ENCODE data around the gene ARHGAP24. TPM values are rescaled to one million over a fixed set of nuclear protein-coding genes. Genes with fewer than 3 reads are reported as not detected.

The ARHGAP24 gene
- polyA plus RNA-seq, 1 of the 3 experiments (the other 2 are of a cell fraction) = 1.4 TPM

DNA sequence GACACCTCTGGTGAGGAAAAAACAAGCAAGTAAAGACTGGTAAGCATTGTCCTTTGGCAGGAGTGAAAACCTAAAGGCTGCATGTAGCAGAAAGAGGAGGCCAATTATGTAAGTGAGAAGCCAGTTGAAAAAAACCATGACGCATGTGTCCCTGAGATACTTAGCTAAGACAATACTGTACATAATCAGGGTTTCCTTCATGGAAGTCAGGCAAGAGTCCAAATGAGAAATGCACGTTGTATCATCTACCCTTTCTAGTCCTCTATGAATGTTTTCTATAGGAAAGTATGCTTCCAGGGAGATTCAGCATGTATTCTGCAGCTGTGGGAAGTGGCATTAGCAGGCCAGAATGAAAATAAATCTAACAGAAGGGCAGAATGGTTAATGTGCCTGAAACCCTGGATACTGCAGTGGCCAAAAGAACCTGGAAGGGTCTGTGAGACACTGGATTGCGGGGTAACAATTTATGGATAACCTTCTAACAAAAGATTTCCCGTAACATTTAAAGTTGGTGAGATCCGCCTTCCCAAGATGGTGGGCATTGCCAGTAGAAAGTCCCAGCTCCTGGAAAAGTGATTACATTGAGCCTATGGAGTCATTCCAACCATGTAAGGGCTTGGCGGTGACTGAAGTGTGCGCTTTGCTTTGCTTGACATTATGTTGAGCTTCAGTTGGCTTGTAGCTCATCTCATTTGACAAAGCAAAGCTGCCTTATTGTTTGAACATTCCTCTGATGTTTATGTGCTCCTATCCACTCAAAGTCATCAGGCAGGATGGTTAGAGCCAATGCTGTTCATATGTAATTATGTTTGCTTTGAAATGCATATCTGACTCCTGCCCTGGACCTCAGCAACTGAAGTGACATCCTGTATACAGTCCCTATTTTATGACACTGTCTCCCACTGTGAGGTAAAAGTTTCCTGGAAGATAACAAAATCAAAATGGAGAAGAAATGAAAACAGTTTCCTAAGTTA lies 200.4 kb downstream of the ARHGAP24 start:
- H3K36me3 ChIP-seq (replicated peaks in 1 of 2; ENCODE audit: control insufficient read depth in 1 of 2, insufficient read depth in 2 of 2, low read length in 1 of 2) = no peaks in the 10 kb centered on the region
- ChIA-PET POLR2A (no interaction called here), CTCF (interaction anchor here (0.7 to 1.0 kb wide), 2 partner anchors 305 to 510 kb away, joined by 3 to 4 read pairs; no protein-coding TSS in a partner anchor)
- no peak for DNase-seq
- H3K4me3 ChIP-seq (ENCODE audit: low read depth in 2 of 2, low read length in 1 of 2) = no peak overlapping the region
- no peak overlapping the region for H3K9ac ChIP-seq
- no peaks in the 10 kb centered on the region for H3F3A ChIP-seq (replicated peaks; ENCODE audit: insufficient read depth)
- WGBS (ENCODE audit: low lambda C conversion rate) = 69% methylated on average over 7 of the region's 7 CpGs
- H3K27ac ChIP-seq (ENCODE audit: low read depth in 2 of 2, low read length in 1 of 2) = no peak overlapping the region
- H3K79me2 ChIP-seq (ENCODE audit: insufficient read depth) = no peaks in the 10 kb centered on the region
- no peaks in the 10 kb centered on the region for H3K9me3 ChIP-seq
- H3K4me2 ChIP-seq = no peak overlapping the region
- peaks cover 0 to 14% of the 10 kb centered on the region in 2 experiments; a peak in 2 of 4 replicates for H3K4me1 ChIP-seq (ENCODE audit: control insufficient read depth in 1 of 2, insufficient read depth in 2 of 2, low read depth in 1 of 2, low read length in 1 of 2)
- no peaks in the 10 kb centered on the region for H3K27me3 ChIP-seq (ENCODE audit: insufficient read depth)
- TF ChIP-seq SIN3A (IDR thresholded peaks at IDR 0.05; ENCODE audit: borderline replicate concordance, low read depth, low read length) = no peak
- no peak for TF ChIP-seq GABPA (IDR thresholded peaks at IDR 0.05; ENCODE audit: low read depth)
- TF ChIP-seq ELF1 (IDR thresholded peaks at IDR 0.05) = no peak
- TF ChIP-seq, protein P1, sequence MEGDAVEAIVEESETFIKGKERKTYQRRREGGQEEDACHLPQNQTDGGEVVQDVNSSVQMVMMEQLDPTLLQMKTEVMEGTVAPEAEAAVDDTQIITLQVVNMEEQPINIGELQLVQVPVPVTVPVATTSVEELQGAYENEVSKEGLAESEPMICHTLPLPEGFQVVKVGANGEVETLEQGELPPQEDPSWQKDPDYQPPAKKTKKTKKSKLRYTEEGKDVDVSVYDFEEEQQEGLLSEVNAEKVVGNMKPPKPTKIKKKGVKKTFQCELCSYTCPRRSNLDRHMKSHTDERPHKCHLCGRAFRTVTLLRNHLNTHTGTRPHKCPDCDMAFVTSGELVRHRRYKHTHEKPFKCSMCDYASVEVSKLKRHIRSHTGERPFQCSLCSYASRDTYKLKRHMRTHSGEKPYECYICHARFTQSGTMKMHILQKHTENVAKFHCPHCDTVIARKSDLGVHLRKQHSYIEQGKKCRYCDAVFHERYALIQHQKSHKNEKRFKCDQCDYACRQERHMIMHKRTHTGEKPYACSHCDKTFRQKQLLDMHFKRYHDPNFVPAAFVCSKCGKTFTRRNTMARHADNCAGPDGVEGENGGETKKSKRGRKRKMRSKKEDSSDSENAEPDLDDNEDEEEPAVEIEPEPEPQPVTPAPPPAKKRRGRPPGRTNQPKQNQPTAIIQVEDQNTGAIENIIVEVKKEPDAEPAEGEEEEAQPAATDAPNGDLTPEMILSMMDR (IDR thresholded peaks at IDR 0.05) = no peak
- TF ChIP-seq, protein P2, sequence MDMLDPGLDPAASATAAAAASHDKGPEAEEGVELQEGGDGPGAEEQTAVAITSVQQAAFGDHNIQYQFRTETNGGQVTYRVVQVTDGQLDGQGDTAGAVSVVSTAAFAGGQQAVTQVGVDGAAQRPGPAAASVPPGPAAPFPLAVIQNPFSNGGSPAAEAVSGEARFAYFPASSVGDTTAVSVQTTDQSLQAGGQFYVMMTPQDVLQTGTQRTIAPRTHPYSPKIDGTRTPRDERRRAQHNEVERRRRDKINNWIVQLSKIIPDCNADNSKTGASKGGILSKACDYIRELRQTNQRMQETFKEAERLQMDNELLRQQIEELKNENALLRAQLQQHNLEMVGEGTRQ (IDR thresholded peaks at IDR 0.05; ENCODE audit: borderline replicate concordance, low read depth, low read length) = no peak
- TF ChIP-seq, protein P3, sequence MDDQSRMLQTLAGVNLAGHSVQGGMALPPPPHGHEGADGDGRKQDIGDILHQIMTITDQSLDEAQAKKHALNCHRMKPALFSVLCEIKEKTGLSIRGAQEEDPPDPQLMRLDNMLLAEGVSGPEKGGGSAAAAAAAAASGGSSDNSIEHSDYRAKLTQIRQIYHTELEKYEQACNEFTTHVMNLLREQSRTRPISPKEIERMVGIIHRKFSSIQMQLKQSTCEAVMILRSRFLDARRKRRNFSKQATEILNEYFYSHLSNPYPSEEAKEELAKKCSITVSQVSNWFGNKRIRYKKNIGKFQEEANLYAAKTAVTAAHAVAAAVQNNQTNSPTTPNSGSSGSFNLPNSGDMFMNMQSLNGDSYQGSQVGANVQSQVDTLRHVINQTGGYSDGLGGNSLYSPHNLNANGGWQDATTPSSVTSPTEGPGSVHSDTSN (IDR thresholded peaks at IDR 0.05) = no peak
- no peak for TF ChIP-seq NFIC (IDR thresholded peaks at IDR 0.05; ENCODE audit: borderline replicate concordance)
- no peak for TF ChIP-seq MXI1 (IDR thresholded peaks at IDR 0.05; ENCODE audit: low read depth, low read length)
- no peaks in the 10 kb centered on the region for H4K20me1 ChIP-seq (ENCODE audit: insufficient read depth)
- H2AFZ ChIP-seq (ENCODE audit: low read depth) = no peak overlapping the region
- H3K9me2 ChIP-seq = no peaks in the 10 kb centered on the region

DNA sequence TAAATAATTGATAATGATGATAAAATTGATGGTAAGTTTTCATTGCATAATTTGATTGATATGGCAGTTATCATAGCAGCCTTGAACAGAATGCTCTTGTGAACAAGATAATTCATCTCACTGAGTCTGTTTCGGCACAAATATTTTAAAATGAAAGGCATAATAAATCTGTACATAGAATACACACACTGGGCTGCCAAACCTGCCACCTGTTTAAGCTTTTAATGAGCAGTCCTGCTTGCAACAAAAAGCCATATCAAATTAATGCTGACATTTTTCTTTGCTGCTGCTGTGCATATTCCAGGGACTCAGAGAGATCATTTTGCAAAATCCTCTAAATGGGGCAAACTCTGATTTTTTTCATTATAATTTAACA lies 201.1 kb downstream of the ARHGAP24 start:
- H3K9me2 ChIP-seq = no peaks in the 10 kb centered on the region
- H3K9me3 ChIP-seq = no peaks in the 10 kb centered on the region
- H2AFZ ChIP-seq (ENCODE audit: low read depth) = no peak overlapping the region
- DNase-seq = no peak
- no peaks in the 10 kb centered on the region for H3F3A ChIP-seq (replicated peaks; ENCODE audit: insufficient read depth)
- no peak overlapping the region for H3K27ac ChIP-seq (ENCODE audit: low read depth in 2 of 2, low read length in 1 of 2)
- WGBS (ENCODE audit: low lambda C conversion rate) = 23% methylated on average over 1 of the region's 1 CpG
- H3K27me3 ChIP-seq (ENCODE audit: insufficient read depth) = no peaks in the 10 kb centered on the region
- POLR2A ChIA-PET = no interaction called here
- CTCF ChIA-PET = interaction anchor here (1.0 kb wide), 1 partner anchor 21 kb away, joined by 4 read pairs; no protein-coding TSS in a partner anchor
- peaks cover 0 to 14% of the 10 kb centered on the region in 2 experiments; a peak in 2 of 4 replicates for H3K4me1 ChIP-seq (ENCODE audit: control insufficient read depth in 1 of 2, insufficient read depth in 2 of 2, low read depth in 1 of 2, low read length in 1 of 2)
- no peaks in the 10 kb centered on the region for H4K20me1 ChIP-seq (ENCODE audit: insufficient read depth)
- H3K4me2 ChIP-seq = no peak overlapping the region
- no peak overlapping the region for H3K4me3 ChIP-seq (ENCODE audit: low read depth in 2 of 2, low read length in 1 of 2)
- H3K36me3 ChIP-seq (replicated peaks in 1 of 2; ENCODE audit: control insufficient read depth in 1 of 2, insufficient read depth in 2 of 2, low read length in 1 of 2) = no peaks in the 10 kb centered on the region
- H3K79me2 ChIP-seq (ENCODE audit: insufficient read depth) = no peaks in the 10 kb centered on the region
- H3K9ac ChIP-seq = no peak overlapping the region
- TF ChIP-seq, protein P4, sequence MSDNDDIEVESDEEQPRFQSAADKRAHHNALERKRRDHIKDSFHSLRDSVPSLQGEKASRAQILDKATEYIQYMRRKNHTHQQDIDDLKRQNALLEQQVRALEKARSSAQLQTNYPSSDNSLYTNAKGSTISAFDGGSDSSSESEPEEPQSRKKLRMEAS (IDR thresholded peaks at IDR 0.05; ENCODE audit: low read depth) = no peak
- TF ChIP-seq FOSL2 (IDR thresholded peaks at IDR 0.05; ENCODE audit: borderline replicate concordance, low read depth) (no peak), GABPA (IDR thresholded peaks at IDR 0.05; ENCODE audit: low read depth) (no peak), YY1 (IDR thresholded peaks at IDR 0.05; ENCODE audit: low read depth) (no peak), MXI1 (IDR thresholded peaks at IDR 0.05; ENCODE audit: low read depth, low read length) (no peak)
- TF ChIP-seq, protein P5, sequence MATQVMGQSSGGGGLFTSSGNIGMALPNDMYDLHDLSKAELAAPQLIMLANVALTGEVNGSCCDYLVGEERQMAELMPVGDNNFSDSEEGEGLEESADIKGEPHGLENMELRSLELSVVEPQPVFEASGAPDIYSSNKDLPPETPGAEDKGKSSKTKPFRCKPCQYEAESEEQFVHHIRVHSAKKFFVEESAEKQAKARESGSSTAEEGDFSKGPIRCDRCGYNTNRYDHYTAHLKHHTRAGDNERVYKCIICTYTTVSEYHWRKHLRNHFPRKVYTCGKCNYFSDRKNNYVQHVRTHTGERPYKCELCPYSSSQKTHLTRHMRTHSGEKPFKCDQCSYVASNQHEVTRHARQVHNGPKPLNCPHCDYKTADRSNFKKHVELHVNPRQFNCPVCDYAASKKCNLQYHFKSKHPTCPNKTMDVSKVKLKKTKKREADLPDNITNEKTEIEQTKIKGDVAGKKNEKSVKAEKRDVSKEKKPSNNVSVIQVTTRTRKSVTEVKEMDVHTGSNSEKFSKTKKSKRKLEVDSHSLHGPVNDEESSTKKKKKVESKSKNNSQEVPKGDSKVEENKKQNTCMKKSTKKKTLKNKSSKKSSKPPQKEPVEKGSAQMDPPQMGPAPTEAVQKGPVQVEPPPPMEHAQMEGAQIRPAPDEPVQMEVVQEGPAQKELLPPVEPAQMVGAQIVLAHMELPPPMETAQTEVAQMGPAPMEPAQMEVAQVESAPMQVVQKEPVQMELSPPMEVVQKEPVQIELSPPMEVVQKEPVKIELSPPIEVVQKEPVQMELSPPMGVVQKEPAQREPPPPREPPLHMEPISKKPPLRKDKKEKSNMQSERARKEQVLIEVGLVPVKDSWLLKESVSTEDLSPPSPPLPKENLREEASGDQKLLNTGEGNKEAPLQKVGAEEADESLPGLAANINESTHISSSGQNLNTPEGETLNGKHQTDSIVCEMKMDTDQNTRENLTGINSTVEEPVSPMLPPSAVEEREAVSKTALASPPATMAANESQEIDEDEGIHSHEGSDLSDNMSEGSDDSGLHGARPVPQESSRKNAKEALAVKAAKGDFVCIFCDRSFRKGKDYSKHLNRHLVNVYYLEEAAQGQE (IDR thresholded peaks at IDR 0.05; ENCODE audit: low read depth, low read length) = no peak
- TF ChIP-seq, protein P6, sequence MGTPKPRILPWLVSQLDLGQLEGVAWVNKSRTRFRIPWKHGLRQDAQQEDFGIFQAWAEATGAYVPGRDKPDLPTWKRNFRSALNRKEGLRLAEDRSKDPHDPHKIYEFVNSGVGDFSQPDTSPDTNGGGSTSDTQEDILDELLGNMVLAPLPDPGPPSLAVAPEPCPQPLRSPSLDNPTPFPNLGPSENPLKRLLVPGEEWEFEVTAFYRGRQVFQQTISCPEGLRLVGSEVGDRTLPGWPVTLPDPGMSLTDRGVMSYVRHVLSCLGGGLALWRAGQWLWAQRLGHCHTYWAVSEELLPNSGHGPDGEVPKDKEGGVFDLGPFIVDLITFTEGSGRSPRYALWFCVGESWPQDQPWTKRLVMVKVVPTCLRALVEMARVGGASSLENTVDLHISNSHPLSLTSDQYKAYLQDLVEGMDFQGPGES (IDR thresholded peaks at IDR 0.05; ENCODE audit: low read depth, low read length) = no peak

Measured in SK-N-SH (cell line).